Endothelial cell of umbilical vein (primary cell): ENCODE measurements around the gene GNPTAB. TPM values are rescaled to one million over a fixed set of nuclear protein-coding genes. Genes with fewer than 3 reads are reported as not detected.

Experiments
- BruUV-seq: library from RNA; stranded (reverse); fragments of 400-500 nt; replicated peaks from 2 replicates; lab custom pipeline; 2021; lab: Mats Ljungman, UMichigan
- CTCF ChIA-PET: fragments of 300-600, 350-600 bp; sonication (Branson Sonifier 250); formaldehyde crosslinking; loops from one replicate; lab custom pipeline; 2021; ENCODE audit warnings: antibody characterized with exemption, inconsistent platforms; lab: Charles Lee
- POLR2A ChIA-PET: fragments of 300-600, 350-600 bp; sonication (Branson Sonifier 250); formaldehyde crosslinking; loops from one replicate; lab custom pipeline; 2021; ENCODE audit warnings: antibody characterized with exemption, inconsistent platforms; lab: Charles Lee
- DNase-seq: peaks from one replicate; pipeline ENCODE4 v3.0.0-alpha.2; 2011; ENCODE audit warnings: low read depth, low spot score
- FAIRE-seq: peaks from 2 replicates; lab custom pipeline; 2011; peaks lifted over from hg19 to GRCh38; lab: Jason Lieb, UNC
- H2AFZ ChIP-seq: 2 replicates; pipeline ENCODE4 v1.6.0; 2012; ENCODE audit warnings: low read depth, low read length, control low read depth, inconsistent platforms
- H3K27ac ChIP-seq: 2 replicates; pipeline ENCODE4 v1.5.1; 2011; ENCODE audit warnings: low read depth, mild to moderate bottlenecking, control low read depth, low read length, moderate library complexity; ENCODE audit not compliant: insufficient read depth
- H3K27me3 ChIP-seq, 2 experiments: 2 replicates each; pipeline versions ENCODE4 v1.6.0 to v1.6.1; 2011; ENCODE audit warnings: low read length in 2 of 2, mixed read lengths in 1 of 2; ENCODE audit not compliant: control insufficient read depth in 2 of 2, insufficient read depth in 2 of 2
- H3K36me3 ChIP-seq, 2 experiments: 2 replicates in 1 of 2; 3 replicates in 1 of 2; pipeline ENCODE4 v1.5.1; 2011; ENCODE audit warnings: low read length in 2 of 2, mild to moderate bottlenecking in 1 of 2, moderate library complexity in 1 of 2; ENCODE audit not compliant: control insufficient read depth in 2 of 2, insufficient read depth in 2 of 2; ENCODE audit errors: extremely low read depth in 1 of 2
- H3K4me1 ChIP-seq: 3 replicates; pipeline ENCODE4 v1.5.1; 2011; ENCODE audit warnings: mild to moderate bottlenecking, low read length; ENCODE audit not compliant: control insufficient read depth, insufficient read depth; ENCODE audit errors: extremely low read depth
- H3K4me2 ChIP-seq: 2 replicates; pipeline ENCODE4 v1.6.1; 2011; ENCODE audit warnings: low read length, control low read depth, mixed read lengths; ENCODE audit not compliant: insufficient read depth
- H3K4me3 ChIP-seq, 3 experiments: fragments of 200-600 bp in 1 of 3; sonication (generic), shearing (Covaris generic) in 1 of 3; replicated peaks in 1 of 3; 2 replicates each; pipeline ENCODE4 v1.5.1; 2011 to 2016; ENCODE audit warnings: control low read depth in 3 of 3, low read length in 3 of 3, mild to moderate bottlenecking in 2 of 3, inconsistent platforms in 1 of 3, low read depth in 1 of 3, moderate library complexity in 1 of 3; ENCODE audit not compliant: insufficient read depth in 1 of 3
- H3K79me2 ChIP-seq: 2 replicates; pipeline ENCODE4 v1.6.0; 2012; ENCODE audit warnings: low read length, inconsistent platforms; ENCODE audit not compliant: control insufficient read depth, insufficient read depth
- H3K9ac ChIP-seq: replicated peaks from 2 replicates; pipeline ENCODE3; 2011; ENCODE audit warnings: low read length, control low read depth; ENCODE audit not compliant: insufficient read depth; ENCODE audit errors: extremely low read depth
- H3K9me1 ChIP-seq: replicated peaks from 3 replicates; pipeline ENCODE4 v1.6.0; 2011; ENCODE audit warnings: mild to moderate bottlenecking, low read length; ENCODE audit not compliant: control insufficient read depth, insufficient read depth; ENCODE audit errors: extremely low read depth
- H3K9me3 ChIP-seq: replicated peaks from 2 replicates; pipeline ENCODE4 v1.5.1; 2012; ENCODE audit warnings: low read length, inconsistent platforms; ENCODE audit not compliant: control insufficient read depth, insufficient read depth
- H4K20me1 ChIP-seq: replicated peaks from 2 replicates; pipeline ENCODE3; 2011; ENCODE audit warnings: mild to moderate bottlenecking, low read length; ENCODE audit not compliant: control insufficient read depth, insufficient read depth; ENCODE audit errors: extremely low read depth
- CTCF ChIP-seq, 2 donors: IDR thresholded peaks; 1 replicate in 1 of 2; 2 replicates in 1 of 2; pipeline ENCODE4 v1.5.1; 2011; ENCODE audit warnings: low read length in 2 of 2, mild to moderate bottlenecking in 2 of 2, moderate library complexity in 2 of 2, control low read depth in 1 of 2, inconsistent platforms in 1 of 2, low read depth in 1 of 2; ENCODE audit not compliant: insufficient read depth in 1 of 2; ENCODE audit errors: extremely low read depth in 1 of 2
- FOS ChIP-seq: IDR thresholded peaks from 2 replicates; pipeline ENCODE4 v1.6.1; 2011; ENCODE audit warnings: mild to moderate bottlenecking, low read length, moderate library complexity, borderline replicate concordance; ENCODE audit not compliant: insufficient read depth
- GATA2 ChIP-seq: IDR thresholded peaks from 2 replicates; pipeline ENCODE4 v1.7.0; 2011; ENCODE audit warnings: low read depth, mild to moderate bottlenecking, moderate library complexity, mixed read lengths, low read length; ENCODE audit not compliant: insufficient read length, insufficient read depth
- MAX ChIP-seq: IDR thresholded peaks from 2 replicates; pipeline ENCODE4 v1.6.1; 2011; ENCODE audit not compliant: insufficient read depth, insufficient read length
- POLR2A ChIP-seq: IDR thresholded peaks from 2 replicates; pipeline ENCODE4 v1.6.1; 2012; ENCODE audit warnings: low read depth, mild to moderate bottlenecking, control low read depth, low read length
- dilution Hi-C: fragments of 300-500 bp; cut with MboI; formaldehyde crosslinking; loops from one replicate; pipeline ENCODE4 v1.15.0; 2019; ENCODE audit warnings: low sequenced_read_pairs; ENCODE audit not compliant: extremely low pct_ligation_motif_present
- intact Hi-C: fragments of 100-400 bp; cut with micrococcal nuclease; formaldehyde crosslinking; loops from one replicate; pipeline ENCODE4 v1.10.0; 2022
- polyA plus RNA-seq, 4 experiments: library from polyadenylated mRNA; depleted of rRNA in 3 of 4; stranded (reverse) in 3 of 4; unstranded in 1 of 4; fragments of >200 nt; gene quantifications; 2 replicates each; pipeline versions ENCODE4 v1.2.1 to v1.2.3, GENCODE V29; 2011 to 2012; ENCODE audit warnings: missing spikeins in 1 of 4
- total RNA-seq: library from RNA; stranded (reverse); gene quantifications from 2 replicates; pipeline ENCODE4 v1.2.3, GENCODE V29; 2021

Gene GNPTAB
- total and polyA plus RNA-seq, 2 donors (not counting 3 experiments of a cell fraction or from before 2014, with no cell fraction given): 15.6 to 39.5 TPM

GRCh38 chr12:101779626-101780025 is 51.1 kb downstream of the GNPTAB start:
- no peak for FAIRE-seq
- H3K27me3 ChIP-seq: no peaks in the 10 kb centered on the region
- no peak for DNase-seq
- H3K4me2 ChIP-seq: no peak overlapping the region
- no peaks in the 10 kb centered on the region for H3K36me3 ChIP-seq
- ChIA-PET POLR2A (no interaction called here), CTCF (interaction anchor here (1.3 to 7.4 kb wide), 7 partner anchors 8 to 60 kb away, joined by 3 to 39 read pairs (median 8); partner anchors contain the start of gene GNPTAB)
- TF ChIP-seq GATA2 (no peak), FOS (no peak), MAX (no peak), CTCF (IDR thresholded peaks at IDR 0.05; ENCODE audit: extremely low read depth in 1 of 2, insufficient read depth in 1 of 2, low read depth in 1 of 2, low read length in 2 of 2) (no peak)
- H3K27ac ChIP-seq: no peak overlapping the region
- H3K9me1 ChIP-seq: no peaks in the 10 kb centered on the region
- no peak overlapping the region for H3K9ac ChIP-seq
- no peaks in the 10 kb centered on the region for H3K9me3 ChIP-seq
- H3K4me1 ChIP-seq: no peaks in the 10 kb centered on the region
- no peaks in the 10 kb centered on the region for H4K20me1 ChIP-seq
- no peak overlapping the region for H3K4me3 ChIP-seq
- dilution Hi-C loops: no loop called here
- BruUV-seq: no TSS peak
- H3K79me2 ChIP-seq: no peaks in the 10 kb centered on the region
- intact Hi-C loops: loop anchor here (10.0 kb wide), 1 partner anchor 345 kb away; the partner anchor contains the start of genes NUP37 and PARPBP
- H2AFZ ChIP-seq: no peak overlapping the region

- Histone ChIP-seq H3K27me3 (no peaks in the 10 kb centered on the region), H3K9ac (no peak overlapping the region), H2AFZ (no peak overlapping the region), H3K36me3 (no peaks in the 10 kb centered on the region), H3K9me1 (no peaks in the 10 kb centered on the region), H3K4me1 (no peaks in the 10 kb centered on the region), H3K4me3 (no peak overlapping the region), H3K79me2 (no peaks in the 10 kb centered on the region), H4K20me1 (no peaks in the 10 kb centered on the region), H3K4me2 (no peak overlapping the region), H3K9me3 (no peaks in the 10 kb centered on the region), H3K27ac (no peak overlapping the region)
- no TSS peak for BruUV-seq
- dilution Hi-C loops: no loop called here
- intact Hi-C loops: loop anchor here (10.0 kb wide), 1 partner anchor 346 kb away; the partner anchor contains the start of genes NUP37 and PARPBP
- POLR2A ChIA-PET: no interaction called here
- CTCF ChIA-PET: interaction anchor here (1.3 to 7.4 kb wide), 7 partner anchors 7 to 61 kb away, joined by 3 to 39 read pairs (median 8); partner anchors contain the start of gene GNPTAB
- FAIRE-seq (no peak), DNase-seq (no peak)
- no peak for TF ChIP-seq POLR2A
Observed at GRCh38 chr12:101779200-101779599, 51.6 kb downstream of the GNPTAB start.
